H1 (cell line): ENCODE measurements around the gene PTPRD. TPM values are rescaled to one million over a fixed set of nuclear protein-coding genes. Genes with fewer than 3 reads are reported as not detected.

Experiments used
- JUN ChIP-seq: IDR thresholded peaks from 2 replicates; pipeline ENCODE4 v1.6.1; 2011; ENCODE audit warnings: low read depth, mild to moderate bottlenecking, improper control_type of control experiment, low read length
- NANOG ChIP-seq: IDR thresholded peaks from 2 replicates; pipeline ENCODE4 v1.6.1; 2011; ENCODE audit warnings: low read length, low read depth, mild to moderate bottlenecking, inconsistent platforms; ENCODE audit not compliant: insufficient read depth, poor library complexity, severe bottlenecking
- POLR2AphosphoS5 ChIP-seq: IDR thresholded peaks from 2 replicates; pipeline ENCODE4 v1.6.1; 2011; ENCODE audit warnings: low read depth, low read length
- RXRA ChIP-seq: IDR thresholded peaks from 2 replicates; pipeline ENCODE4 v1.6.1; 2011; ENCODE audit warnings: low read depth, mild to moderate bottlenecking, low read length, moderate library complexity; ENCODE audit not compliant: insufficient read depth
- SAP30 ChIP-seq: fragments of 300-600 bp; sonication (generic); IDR thresholded peaks from 2 replicates; pipeline ENCODE4 v1.7.1; 2012; ENCODE audit warnings: low read length, moderate library complexity, mild to moderate bottlenecking, inconsistent platforms; ENCODE audit not compliant: insufficient read depth, insufficient replicate concordance
- SP2 ChIP-seq: IDR thresholded peaks from 2 replicates; pipeline ENCODE4 v1.6.1; 2012; ENCODE audit warnings: mild to moderate bottlenecking, low read length, inconsistent platforms
- SP4 ChIP-seq: IDR thresholded peaks from 2 replicates; pipeline ENCODE4 v1.6.1; 2012; ENCODE audit warnings: low read length, inconsistent platforms
- TAF7 ChIP-seq: optimal IDR thresholded peaks from 2 replicates; pipeline ENCODE3; 2011; ENCODE audit warnings: low read depth, mild to moderate bottlenecking, inconsistent platforms, low read length, moderate library complexity, borderline replicate concordance
- polyA plus RNA-seq, 7 experiments: library from polyadenylated mRNA; depleted of rRNA in 3 of 7; stranded (reverse) in 5 of 7; unstranded in 2 of 7; fragments of >200 nt in 5 of 7; fragments of 200-250 nt in 2 of 7; gene quantifications; 1 replicate in 5 of 7; 2 replicates in 1 of 7; 4 replicates in 1 of 7; pipeline versions ENCODE4 v1.2.1 to v1.2.3, GENCODE V29; 2011 to 2013; ENCODE audit warnings: missing spikeins in 2 of 7, mixed read lengths in 2 of 7
- total RNA-seq: library from RNA; stranded (reverse); fragmentation: NEBNext Ultra II Directional; extraction: Animal tissue kit (Norgen Biotek cat#: 25700); gene quantifications from 2 replicates; pipeline ENCODE4 v1.2.1, GENCODE V29; 2021
- TF ChIP-seq, protein P1 (sequence below): fragments of 300-600 bp; sonication (generic); IDR thresholded peaks from 2 replicates; pipeline ENCODE4 v1.7.1; 2012; ENCODE audit warnings: low read length, moderate library complexity, mild to moderate bottlenecking, inconsistent platforms; ENCODE audit not compliant: insufficient replicate concordance
- TF ChIP-seq, protein P2 (sequence below): IDR thresholded peaks from 2 replicates; pipeline ENCODE4 v1.6.1; 2011; ENCODE audit warnings: low read length, improper control_type of control experiment

Gene PTPRD
- total and polyA plus RNA-seq, 2 of the 8 experiments (the other 6 are each of a cell fraction or from before 2014, with no cell fraction given), result 17.2 to 77.0 TPM

DNA sequence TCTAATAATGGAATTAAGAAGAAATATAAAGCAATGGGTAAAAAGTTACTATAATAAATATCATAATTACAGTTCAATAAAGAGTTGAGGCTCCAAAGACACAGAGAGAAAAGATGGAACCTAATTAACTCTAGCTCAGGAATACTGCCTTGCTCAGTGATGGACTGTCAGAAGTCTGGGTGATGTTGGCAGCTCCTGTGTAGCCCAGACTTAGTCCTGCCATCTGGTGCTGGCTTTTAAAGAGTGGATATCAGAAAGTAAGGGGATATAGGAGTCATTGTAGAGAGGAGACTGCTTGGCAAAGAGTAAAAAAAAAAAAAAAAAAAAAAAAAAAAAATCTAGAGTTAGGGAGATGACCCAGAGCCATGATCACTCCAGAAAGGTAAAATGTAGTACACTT lies 2261.4 kb downstream of the PTPRD start (continued):
- TF ChIP-seq, protein P1, sequence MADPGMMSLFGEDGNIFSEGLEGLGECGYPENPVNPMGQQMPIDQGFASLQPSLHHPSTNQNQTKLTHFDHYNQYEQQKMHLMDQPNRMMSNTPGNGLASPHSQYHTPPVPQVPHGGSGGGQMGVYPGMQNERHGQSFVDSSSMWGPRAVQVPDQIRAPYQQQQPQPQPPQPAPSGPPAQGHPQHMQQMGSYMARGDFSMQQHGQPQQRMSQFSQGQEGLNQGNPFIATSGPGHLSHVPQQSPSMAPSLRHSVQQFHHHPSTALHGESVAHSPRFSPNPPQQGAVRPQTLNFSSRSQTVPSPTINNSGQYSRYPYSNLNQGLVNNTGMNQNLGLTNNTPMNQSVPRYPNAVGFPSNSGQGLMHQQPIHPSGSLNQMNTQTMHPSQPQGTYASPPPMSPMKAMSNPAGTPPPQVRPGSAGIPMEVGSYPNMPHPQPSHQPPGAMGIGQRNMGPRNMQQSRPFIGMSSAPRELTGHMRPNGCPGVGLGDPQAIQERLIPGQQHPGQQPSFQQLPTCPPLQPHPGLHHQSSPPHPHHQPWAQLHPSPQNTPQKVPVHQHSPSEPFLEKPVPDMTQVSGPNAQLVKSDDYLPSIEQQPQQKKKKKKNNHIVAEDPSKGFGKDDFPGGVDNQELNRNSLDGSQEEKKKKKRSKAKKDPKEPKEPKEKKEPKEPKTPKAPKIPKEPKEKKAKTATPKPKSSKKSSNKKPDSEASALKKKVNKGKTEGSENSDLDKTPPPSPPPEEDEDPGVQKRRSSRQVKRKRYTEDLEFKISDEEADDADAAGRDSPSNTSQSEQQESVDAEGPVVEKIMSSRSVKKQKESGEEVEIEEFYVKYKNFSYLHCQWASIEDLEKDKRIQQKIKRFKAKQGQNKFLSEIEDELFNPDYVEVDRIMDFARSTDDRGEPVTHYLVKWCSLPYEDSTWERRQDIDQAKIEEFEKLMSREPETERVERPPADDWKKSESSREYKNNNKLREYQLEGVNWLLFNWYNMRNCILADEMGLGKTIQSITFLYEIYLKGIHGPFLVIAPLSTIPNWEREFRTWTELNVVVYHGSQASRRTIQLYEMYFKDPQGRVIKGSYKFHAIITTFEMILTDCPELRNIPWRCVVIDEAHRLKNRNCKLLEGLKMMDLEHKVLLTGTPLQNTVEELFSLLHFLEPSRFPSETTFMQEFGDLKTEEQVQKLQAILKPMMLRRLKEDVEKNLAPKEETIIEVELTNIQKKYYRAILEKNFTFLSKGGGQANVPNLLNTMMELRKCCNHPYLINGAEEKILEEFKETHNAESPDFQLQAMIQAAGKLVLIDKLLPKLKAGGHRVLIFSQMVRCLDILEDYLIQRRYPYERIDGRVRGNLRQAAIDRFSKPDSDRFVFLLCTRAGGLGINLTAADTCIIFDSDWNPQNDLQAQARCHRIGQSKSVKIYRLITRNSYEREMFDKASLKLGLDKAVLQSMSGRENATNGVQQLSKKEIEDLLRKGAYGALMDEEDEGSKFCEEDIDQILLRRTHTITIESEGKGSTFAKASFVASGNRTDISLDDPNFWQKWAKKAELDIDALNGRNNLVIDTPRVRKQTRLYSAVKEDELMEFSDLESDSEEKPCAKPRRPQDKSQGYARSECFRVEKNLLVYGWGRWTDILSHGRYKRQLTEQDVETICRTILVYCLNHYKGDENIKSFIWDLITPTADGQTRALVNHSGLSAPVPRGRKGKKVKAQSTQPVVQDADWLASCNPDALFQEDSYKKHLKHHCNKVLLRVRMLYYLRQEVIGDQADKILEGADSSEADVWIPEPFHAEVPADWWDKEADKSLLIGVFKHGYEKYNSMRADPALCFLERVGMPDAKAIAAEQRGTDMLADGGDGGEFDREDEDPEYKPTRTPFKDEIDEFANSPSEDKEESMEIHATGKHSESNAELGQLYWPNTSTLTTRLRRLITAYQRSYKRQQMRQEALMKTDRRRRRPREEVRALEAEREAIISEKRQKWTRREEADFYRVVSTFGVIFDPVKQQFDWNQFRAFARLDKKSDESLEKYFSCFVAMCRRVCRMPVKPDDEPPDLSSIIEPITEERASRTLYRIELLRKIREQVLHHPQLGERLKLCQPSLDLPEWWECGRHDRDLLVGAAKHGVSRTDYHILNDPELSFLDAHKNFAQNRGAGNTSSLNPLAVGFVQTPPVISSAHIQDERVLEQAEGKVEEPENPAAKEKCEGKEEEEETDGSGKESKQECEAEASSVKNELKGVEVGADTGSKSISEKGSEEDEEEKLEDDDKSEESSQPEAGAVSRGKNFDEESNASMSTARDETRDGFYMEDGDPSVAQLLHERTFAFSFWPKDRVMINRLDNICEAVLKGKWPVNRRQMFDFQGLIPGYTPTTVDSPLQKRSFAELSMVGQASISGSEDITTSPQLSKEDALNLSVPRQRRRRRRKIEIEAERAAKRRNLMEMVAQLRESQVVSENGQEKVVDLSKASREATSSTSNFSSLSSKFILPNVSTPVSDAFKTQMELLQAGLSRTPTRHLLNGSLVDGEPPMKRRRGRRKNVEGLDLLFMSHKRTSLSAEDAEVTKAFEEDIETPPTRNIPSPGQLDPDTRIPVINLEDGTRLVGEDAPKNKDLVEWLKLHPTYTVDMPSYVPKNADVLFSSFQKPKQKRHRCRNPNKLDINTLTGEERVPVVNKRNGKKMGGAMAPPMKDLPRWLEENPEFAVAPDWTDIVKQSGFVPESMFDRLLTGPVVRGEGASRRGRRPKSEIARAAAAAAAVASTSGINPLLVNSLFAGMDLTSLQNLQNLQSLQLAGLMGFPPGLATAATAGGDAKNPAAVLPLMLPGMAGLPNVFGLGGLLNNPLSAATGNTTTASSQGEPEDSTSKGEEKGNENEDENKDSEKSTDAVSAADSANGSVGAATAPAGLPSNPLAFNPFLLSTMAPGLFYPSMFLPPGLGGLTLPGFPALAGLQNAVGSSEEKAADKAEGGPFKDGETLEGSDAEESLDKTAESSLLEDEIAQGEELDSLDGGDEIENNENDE, result no peak
- TF ChIP-seq SP2 (no peak), SAP30 (no peak), JUN (no peak), RXRA (no peak), POLR2AphosphoS5 (no peak), TAF7 (no peak), SP4 (no peak), NANOG (no peak)
- TF ChIP-seq, protein P2, sequence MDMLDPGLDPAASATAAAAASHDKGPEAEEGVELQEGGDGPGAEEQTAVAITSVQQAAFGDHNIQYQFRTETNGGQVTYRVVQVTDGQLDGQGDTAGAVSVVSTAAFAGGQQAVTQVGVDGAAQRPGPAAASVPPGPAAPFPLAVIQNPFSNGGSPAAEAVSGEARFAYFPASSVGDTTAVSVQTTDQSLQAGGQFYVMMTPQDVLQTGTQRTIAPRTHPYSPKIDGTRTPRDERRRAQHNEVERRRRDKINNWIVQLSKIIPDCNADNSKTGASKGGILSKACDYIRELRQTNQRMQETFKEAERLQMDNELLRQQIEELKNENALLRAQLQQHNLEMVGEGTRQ, result no peak
